ENCODE data around the gene SMIM28. TPM values are rescaled to one million over a fixed set of nuclear protein-coding genes. Genes with fewer than 3 reads are reported as not detected.

Gene SMIM28
- total and polyA plus RNA-seq, 9 of the 15 experiments (the other 6 are each of a cell fraction or from before 2014, with no cell fraction given), result not detected

DNA sequence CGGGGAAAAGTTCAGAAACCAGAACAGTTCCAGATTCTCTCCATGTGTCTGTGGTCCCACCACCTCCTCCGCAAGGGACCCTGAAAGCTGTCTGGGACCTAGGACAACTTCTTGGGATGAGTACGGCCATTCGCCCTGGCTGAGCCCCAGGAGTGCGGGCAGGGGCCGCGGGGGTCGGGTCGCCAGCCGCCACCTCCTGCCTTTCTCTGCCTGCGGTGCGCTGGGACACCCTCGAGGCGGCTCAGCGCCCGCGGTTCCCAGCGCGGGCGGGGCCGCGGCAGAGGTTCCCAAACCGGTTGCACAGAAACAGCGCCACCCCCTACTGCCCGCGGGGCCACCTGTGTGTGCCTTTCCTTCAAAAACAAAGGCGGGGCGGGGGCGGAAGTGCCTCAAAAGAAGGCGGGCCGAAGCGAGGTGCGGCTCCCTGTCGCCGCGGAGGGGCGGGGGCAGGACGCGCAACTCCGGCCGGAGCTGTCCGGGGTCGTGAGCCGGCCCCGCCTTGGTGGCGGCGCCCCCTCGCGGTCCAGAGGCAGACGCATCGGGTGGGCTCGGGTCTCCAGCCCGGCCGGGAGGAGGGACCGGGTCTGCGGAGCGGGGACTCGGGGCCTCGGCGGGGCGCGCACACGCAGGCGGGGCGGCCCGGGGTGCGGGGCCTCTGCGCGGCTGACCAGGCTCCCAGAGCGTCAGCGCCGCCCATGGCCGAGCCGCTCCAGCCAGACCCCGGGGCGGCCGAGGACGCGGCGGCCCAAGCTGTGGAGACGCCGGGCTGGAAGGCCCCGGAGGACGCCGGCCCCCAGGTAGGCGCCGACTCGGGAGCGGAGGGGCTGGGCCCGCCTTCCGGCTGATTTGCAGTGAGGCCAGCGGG is 26.3 kb downstream of the SMIM28 start, which contains the start of gene HEBP2 (continued):
- TF ChIP-seq KLF13 (tag; IDR thresholded peaks at IDR 0.05; ENCODE audit: borderline replicate concordance, low read depth) (no peak), NCOA1 (IDR thresholded peaks at IDR 0.05; ENCODE audit: low read depth) (no peak), ELF4 (CRISPR knock-in tag; IDR thresholded peaks at IDR 0.05) (no peak), TCF7 (IDR thresholded peaks at IDR 0.05; ENCODE audit: borderline replicate concordance) (no peak), ARID1B (IDR thresholded peaks at IDR 0.05) (no peak), ZNF589 (CRISPR knock-in tag; IDR thresholded peaks at IDR 0.05; ENCODE audit: low read depth) (peak; percentile 10; the same call in 1 of the 2 replicates), ZNF384 (IDR thresholded peaks at IDR 0.05; ENCODE audit: low read depth, low read length) (no peak), MEIS2 (IDR thresholded peaks at IDR 0.05; ENCODE audit: partially characterized antibody) (peak; percentile 64), PHF8 (IDR thresholded peaks at IDR 0.05; ENCODE audit: borderline replicate concordance, low read length) (peak; percentile 78; the same call in 1 of the 2 replicates), GTF2A2 (tag; IDR thresholded peaks at IDR 0.05) (no peak), NONO (IDR thresholded peaks at IDR 0.05; ENCODE audit: low read depth in 2 of 2, low read length in 1 of 2) (peak; percentile 66 to 91; a peak in 3 of 4 replicates), ZNF717 (CRISPR knock-in tag; IDR thresholded peaks at IDR 0.05) (no peak), ZKSCAN3 (CRISPR knock-in tag; IDR thresholded peaks at IDR 0.05) (no peak), ZNF253 (CRISPR knock-in tag; conservative IDR thresholded peaks at IDR 0.05) (no peak), ZNF140 (CRISPR knock-in tag; IDR thresholded peaks at IDR 0.05) (no peak)
- TF ChIP-seq, protein P1, sequence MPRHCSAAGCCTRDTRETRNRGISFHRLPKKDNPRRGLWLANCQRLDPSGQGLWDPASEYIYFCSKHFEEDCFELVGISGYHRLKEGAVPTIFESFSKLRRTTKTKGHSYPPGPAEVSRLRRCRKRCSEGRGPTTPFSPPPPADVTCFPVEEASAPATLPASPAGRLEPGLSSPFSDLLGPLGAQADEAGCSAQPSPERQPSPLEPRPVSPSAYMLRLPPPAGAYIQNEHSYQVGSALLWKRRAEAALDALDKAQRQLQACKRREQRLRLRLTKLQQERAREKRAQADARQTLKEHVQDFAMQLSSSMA (CRISPR knock-in tag; IDR thresholded peaks at IDR 0.05), result 0 out of 2 replicates have a peak, but pooled peaks have one; percentile 51
- TF ChIP-seq, protein P2, sequence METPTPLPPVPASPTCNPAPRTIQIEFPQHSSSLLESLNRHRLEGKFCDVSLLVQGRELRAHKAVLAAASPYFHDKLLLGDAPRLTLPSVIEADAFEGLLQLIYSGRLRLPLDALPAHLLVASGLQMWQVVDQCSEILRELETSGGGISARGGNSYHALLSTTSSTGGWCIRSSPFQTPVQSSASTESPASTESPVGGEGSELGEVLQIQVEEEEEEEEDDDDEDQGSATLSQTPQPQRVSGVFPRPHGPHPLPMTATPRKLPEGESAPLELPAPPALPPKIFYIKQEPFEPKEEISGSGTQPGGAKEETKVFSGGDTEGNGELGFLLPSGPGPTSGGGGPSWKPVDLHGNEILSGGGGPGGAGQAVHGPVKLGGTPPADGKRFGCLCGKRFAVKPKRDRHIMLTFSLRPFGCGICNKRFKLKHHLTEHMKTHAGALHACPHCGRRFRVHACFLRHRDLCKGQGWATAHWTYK (CRISPR knock-in tag; IDR thresholded peaks at IDR 0.05), result 0 out of 2 replicates have a peak, but pooled peaks have one; percentile 29
- TF ChIP-seq, protein P3, sequence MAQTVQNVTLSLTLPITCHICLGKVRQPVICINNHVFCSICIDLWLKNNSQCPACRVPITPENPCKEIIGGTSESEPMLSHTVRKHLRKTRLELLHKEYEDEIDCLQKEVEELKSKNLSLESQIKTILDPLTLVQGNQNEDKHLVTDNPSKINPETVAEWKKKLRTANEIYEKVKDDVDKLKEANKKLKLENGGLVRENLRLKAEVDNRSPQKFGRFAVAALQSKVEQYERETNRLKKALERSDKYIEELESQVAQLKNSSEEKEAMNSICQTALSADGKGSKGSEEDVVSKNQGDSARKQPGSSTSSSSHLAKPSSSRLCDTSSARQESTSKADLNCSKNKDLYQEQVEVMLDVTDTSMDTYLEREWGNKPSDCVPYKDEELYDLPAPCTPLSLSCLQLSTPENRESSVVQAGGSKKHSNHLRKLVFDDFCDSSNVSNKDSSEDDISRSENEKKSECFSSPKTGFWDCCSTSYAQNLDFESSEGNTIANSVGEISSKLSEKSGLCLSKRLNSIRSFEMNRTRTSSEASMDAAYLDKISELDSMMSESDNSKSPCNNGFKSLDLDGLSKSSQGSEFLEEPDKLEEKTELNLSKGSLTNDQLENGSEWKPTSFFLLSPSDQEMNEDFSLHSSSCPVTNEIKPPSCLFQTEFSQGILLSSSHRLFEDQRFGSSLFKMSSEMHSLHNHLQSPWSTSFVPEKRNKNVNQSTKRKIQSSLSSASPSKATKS (CRISPR knock-in tag; IDR thresholded peaks at IDR 0.05), result no peak
- TF ChIP-seq, protein P4, sequence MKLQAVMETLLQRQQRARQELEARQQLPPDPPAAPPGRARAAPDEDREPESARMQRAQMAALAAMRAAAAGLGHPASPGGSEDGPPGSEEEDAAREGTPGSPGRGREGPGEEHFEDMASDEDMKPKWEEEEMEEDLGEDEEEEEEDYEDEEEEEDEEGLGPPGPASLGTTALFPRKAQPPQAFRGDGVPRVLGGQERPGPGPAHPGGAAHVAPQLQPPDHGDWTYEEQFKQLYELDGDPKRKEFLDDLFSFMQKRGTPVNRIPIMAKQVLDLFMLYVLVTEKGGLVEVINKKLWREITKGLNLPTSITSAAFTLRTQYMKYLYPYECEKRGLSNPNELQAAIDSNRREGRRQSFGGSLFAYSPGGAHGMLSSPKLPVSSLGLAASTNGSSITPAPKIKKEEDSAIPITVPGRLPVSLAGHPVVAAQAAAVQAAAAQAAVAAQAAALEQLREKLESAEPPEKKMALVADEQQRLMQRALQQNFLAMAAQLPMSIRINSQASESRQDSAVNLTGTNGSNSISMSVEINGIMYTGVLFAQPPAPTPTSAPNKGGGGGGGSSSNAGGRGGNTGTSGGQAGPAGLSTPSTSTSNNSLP (IDR thresholded peaks at IDR 0.05; ENCODE audit: borderline replicate concordance, low read depth, low read length), result no peak
